HEK293 (cell line): ENCODE data around the gene ENOX2.

ENCODE experiments used
- BCL6B ChIP-seq: fragments of 450-650 bp; formaldehyde crosslinking; IDR thresholded peaks from 2 replicates; pipeline ENCODE4 v1.5.1; 2017; ENCODE audit warnings: missing biosample characterization, missing genetic modification characterization
- GFI1B ChIP-seq: fragments of 450-650 bp; formaldehyde crosslinking; IDR thresholded peaks from 2 replicates; pipeline ENCODE4 v1.5.1; 2016; ENCODE audit warnings: missing biosample characterization, missing genetic modification characterization
- GLIS2 ChIP-seq: fragments of 450-650 bp; formaldehyde crosslinking; IDR thresholded peaks from 2 replicates; pipeline ENCODE4 v1.5.1; 2016; ENCODE audit warnings: missing biosample characterization, missing genetic modification characterization
- HOXD13 ChIP-seq: sonication (generic); formaldehyde crosslinking; IDR thresholded peaks from 2 replicates; pipeline ENCODE4 v1.8.0; 2022; ENCODE audit warnings: missing genetic modification reagents, borderline replicate concordance
- KLF7 ChIP-seq: fragments of 450-650 bp; formaldehyde crosslinking; IDR thresholded peaks from 2 replicates; pipeline ENCODE4 v1.5.1; 2016; ENCODE audit warnings: missing biosample characterization, missing genetic modification characterization, borderline replicate concordance
- KLF9 ChIP-seq: fragments of 450-650 bp; formaldehyde crosslinking; IDR thresholded peaks from 2 replicates; pipeline ENCODE4 v1.5.1; 2016; ENCODE audit warnings: missing biosample characterization, missing genetic modification characterization, low read depth
- OVOL3 ChIP-seq: fragments of 450-650 bp; formaldehyde crosslinking; IDR thresholded peaks from 2 replicates; pipeline ENCODE4 v1.5.1; 2016; ENCODE audit warnings: missing biosample characterization, missing genetic modification characterization
- PRDM2 ChIP-seq: fragments of 450-650 bp; formaldehyde crosslinking; IDR thresholded peaks from 2 replicates; pipeline ENCODE4 v1.5.1; 2016; ENCODE audit warnings: missing biosample characterization, missing genetic modification characterization, borderline replicate concordance
- REST ChIP-seq: fragments of 450-650 bp; formaldehyde crosslinking; IDR thresholded peaks from 2 replicates; pipeline ENCODE4 v1.5.1; 2016; ENCODE audit warnings: missing biosample characterization, missing genetic modification characterization
- SP3 ChIP-seq: fragments of 450-650 bp; formaldehyde crosslinking; IDR thresholded peaks from 2 replicates; pipeline ENCODE4 v1.5.1; 2016; ENCODE audit warnings: missing biosample characterization, missing genetic modification characterization
- SP7 ChIP-seq: fragments of 450-650 bp; formaldehyde crosslinking; IDR thresholded peaks from 2 replicates; pipeline ENCODE4 v1.5.1; 2016; ENCODE audit warnings: missing biosample characterization, missing genetic modification characterization
- ZBTB20 ChIP-seq: fragments of 450-650 bp; formaldehyde crosslinking; IDR thresholded peaks from 2 replicates; pipeline ENCODE4 v1.5.1; 2016; ENCODE audit warnings: missing biosample characterization, missing genetic modification characterization
- ZBTB48 ChIP-seq: fragments of 450-650 bp; formaldehyde crosslinking; IDR thresholded peaks from 2 replicates; pipeline ENCODE4 v1.5.1; 2016; ENCODE audit warnings: missing biosample characterization, missing genetic modification characterization
- ZNF175 ChIP-seq: fragments of 450-650 bp; formaldehyde crosslinking; IDR thresholded peaks from 2 replicates; pipeline ENCODE4 v1.5.1; 2016; ENCODE audit warnings: missing biosample characterization, missing genetic modification characterization
- ZNF184 ChIP-seq: fragments of 450-650 bp; IDR thresholded peaks from 2 replicates; pipeline ENCODE4 v1.5.1; 2018; ENCODE audit warnings: missing biosample characterization, mild to moderate bottlenecking, missing genetic modification characterization
- ZNF24 ChIP-seq: fragments of 450-650 bp; formaldehyde crosslinking; IDR thresholded peaks from 2 replicates; pipeline ENCODE4 v1.5.1; 2016; ENCODE audit warnings: missing biosample characterization, missing genetic modification characterization
- ZNF26 ChIP-seq: fragments of 450-650 bp; formaldehyde crosslinking; IDR thresholded peaks from 2 replicates; pipeline ENCODE4 v1.5.1; 2016; ENCODE audit warnings: missing biosample characterization, missing genetic modification characterization
- ZNF266 ChIP-seq: fragments of 450-650 bp; formaldehyde crosslinking; IDR thresholded peaks from 2 replicates; pipeline ENCODE4 v1.5.1; 2016; ENCODE audit warnings: missing biosample characterization, missing genetic modification characterization, low read depth
- ZNF776 ChIP-seq: fragments of 450-650 bp; formaldehyde crosslinking; IDR thresholded peaks from 2 replicates; pipeline ENCODE4 v1.5.0; 2017; ENCODE audit warnings: missing biosample characterization, missing genetic modification characterization, borderline replicate concordance
- ZNF830 ChIP-seq: fragments of 450-650 bp; IDR thresholded peaks from 2 replicates; pipeline ENCODE4 v1.5.0; 2018; ENCODE audit warnings: missing biosample characterization, missing genetic modification characterization, low read depth, mild to moderate bottlenecking, moderate library complexity
- TF ChIP-seq, protein P1 (sequence below): fragments of 450-650 bp; formaldehyde crosslinking; IDR thresholded peaks from 2 replicates; pipeline ENCODE4 v1.5.1; 2016; ENCODE audit warnings: missing biosample characterization, missing genetic modification characterization
- TF ChIP-seq, protein P2 (sequence below): fragments of 450-650 bp; formaldehyde crosslinking; IDR thresholded peaks from 2 replicates; pipeline ENCODE4 v1.5.1; 2016; ENCODE audit warnings: missing biosample characterization, missing genetic modification characterization, low read depth

The ENOX2 gene

DNA sequence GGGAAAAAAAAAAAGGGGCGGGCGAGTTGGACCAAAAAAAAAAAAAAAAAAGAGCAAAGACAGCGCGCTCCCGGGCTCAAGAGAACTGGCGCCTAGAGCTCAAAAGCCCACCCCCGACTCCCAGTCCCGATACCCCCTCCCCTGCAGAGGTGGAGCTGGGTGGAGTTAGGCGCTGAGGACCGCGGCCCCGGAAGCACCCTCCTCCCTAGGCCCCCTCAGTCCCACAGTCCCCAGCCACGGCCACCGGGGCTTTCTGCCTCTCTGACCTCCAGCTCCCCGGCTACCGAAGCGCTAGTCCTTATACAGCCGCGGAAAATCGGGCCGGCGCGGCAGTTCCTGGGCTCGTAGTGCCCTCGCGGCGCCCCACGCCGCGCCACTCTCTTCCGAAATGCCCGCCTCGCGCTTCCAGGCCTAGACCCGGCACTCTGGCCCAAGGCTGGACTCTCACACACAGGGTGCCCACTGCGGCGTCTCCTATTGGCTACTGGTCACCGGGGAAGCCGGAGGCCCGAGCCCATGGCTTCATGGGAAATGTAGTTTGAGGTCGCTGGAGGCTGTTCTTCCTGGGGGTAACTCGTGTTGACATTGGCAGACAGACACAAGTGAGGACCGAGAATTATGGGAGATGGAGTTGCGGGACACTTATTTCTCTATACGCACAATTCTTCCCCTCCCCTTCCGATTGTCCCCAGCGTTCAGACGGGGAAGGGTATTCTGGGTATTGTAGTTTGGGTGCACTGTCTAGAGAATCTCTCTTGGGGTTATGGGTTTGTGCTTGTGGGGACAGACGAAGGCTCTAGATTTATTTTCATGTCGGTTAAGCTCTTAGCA lies at the start of gene ENOX2 (continued):
- no peak for TF ChIP-seq PRDM2 (tag by site-specific recombination)
- TF ChIP-seq, protein P1, sequence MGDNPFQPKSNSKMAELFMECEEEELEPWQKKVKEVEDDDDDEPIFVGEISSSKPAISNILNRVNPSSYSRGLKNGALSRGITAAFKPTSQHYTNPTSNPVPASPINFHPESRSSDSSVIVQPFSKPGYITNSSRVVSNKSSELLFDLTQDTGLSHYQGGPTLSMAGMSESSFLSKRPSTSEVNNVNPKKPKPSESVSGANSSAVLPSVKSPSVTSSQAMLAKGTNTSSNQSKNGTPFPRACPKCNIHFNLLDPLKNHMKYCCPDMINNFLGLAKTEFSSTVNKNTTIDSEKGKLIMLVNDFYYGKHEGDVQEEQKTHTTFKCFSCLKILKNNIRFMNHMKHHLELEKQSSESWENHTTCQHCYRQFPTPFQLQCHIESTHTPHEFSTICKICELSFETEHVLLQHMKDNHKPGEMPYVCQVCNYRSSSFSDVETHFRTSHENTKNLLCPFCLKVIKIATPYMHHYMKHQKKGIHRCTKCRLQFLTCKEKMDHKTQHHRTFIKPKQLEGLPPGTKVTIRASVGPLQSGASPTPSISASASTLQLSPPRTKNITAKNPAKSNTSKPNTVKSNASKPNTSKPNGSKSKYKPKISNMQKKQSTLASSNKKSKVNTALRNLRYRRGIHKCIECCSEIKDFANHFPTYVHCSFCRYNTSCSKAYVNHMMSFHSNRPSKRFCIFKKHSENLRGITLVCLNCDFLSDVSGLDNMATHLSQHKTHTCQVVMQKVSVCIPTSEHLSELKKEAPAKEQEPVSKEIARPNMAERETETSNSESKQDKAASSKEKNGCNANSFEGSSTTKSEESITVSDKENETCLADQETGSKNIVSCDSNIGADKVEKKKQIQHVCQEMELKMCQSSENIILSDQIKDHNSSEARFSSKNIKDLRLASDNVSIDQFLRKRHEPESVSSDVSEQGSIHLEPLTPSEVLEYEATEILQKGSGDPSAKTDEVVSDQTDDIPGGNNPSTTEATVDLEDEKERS (tag by site-specific recombination) = no peak
- no peak for TF ChIP-seq BCL6B (tag by site-specific recombination)
- TF ChIP-seq OVOL3 (tag by site-specific recombination) = peak; percentile 64
- TF ChIP-seq ZNF776 (tag by site-specific recombination) = no peak
- peak; percentile 41; the same call in 1 of the 2 replicates for TF ChIP-seq KLF7 (tag by site-specific recombination)
- peak; percentile 56; the same call in 1 of the 2 replicates for TF ChIP-seq KLF9 (tag by site-specific recombination)
- TF ChIP-seq GFI1B (tag by site-specific recombination) = no peak
- TF ChIP-seq REST (tag by site-specific recombination) = 0 out of 2 replicates have a peak, but pooled peaks have one; percentile 30
- TF ChIP-seq ZNF24 = no peak
- TF ChIP-seq SP7 (tag by site-specific recombination) = peak; percentile 57
- TF ChIP-seq ZNF175 (tag by site-specific recombination) = no peak
- TF ChIP-seq ZNF26 (tag by site-specific recombination) = no peak
- TF ChIP-seq ZBTB20 (tag by site-specific recombination) = peak; percentile 98
- TF ChIP-seq, protein P2, sequence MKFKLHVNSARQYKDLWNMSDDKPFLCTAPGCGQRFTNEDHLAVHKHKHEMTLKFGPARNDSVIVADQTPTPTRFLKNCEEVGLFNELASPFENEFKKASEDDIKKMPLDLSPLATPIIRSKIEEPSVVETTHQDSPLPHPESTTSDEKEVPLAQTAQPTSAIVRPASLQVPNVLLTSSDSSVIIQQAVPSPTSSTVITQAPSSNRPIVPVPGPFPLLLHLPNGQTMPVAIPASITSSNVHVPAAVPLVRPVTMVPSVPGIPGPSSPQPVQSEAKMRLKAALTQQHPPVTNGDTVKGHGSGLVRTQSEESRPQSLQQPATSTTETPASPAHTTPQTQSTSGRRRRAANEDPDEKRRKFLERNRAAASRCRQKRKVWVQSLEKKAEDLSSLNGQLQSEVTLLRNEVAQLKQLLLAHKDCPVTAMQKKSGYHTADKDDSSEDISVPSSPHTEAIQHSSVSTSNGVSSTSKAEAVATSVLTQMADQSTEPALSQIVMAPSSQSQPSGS (tag by site-specific recombination) = no peak
- TF ChIP-seq HOXD13 (CRISPR knock-in tag) = no peak
- TF ChIP-seq SP3 (tag by site-specific recombination) = peak; percentile 83
- no peak for TF ChIP-seq ZNF266 (tag by site-specific recombination)
- TF ChIP-seq GLIS2 (tag by site-specific recombination) = peak; percentile 97
- TF ChIP-seq ZNF830 (tag by site-specific recombination) = no peak
- no peak for TF ChIP-seq ZNF184
- peak; percentile 80; the same call in 1 of the 2 replicates for TF ChIP-seq ZBTB48 (tag by site-specific recombination)
